PFSK-1 (cell line): ENCODE data around the gene IER5.

Experiments
- FOXP2 ChIP-seq: optimal IDR thresholded peaks from 2 replicates; pipeline ENCODE3; 2011; ENCODE audit warnings: borderline replicate concordance, control low read depth, inconsistent platforms; ENCODE audit not compliant: insufficient read depth; ENCODE audit errors: extremely low read length, extremely low read depth
- POLR2AphosphoS5 ChIP-seq: IDR thresholded peaks from 2 replicates; pipeline ENCODE4 v1.6.1; 2012; ENCODE audit warnings: low read depth, mild to moderate bottlenecking, control low read depth, low read length, moderate library complexity
- SIN3A ChIP-seq: IDR thresholded peaks from 2 replicates; pipeline ENCODE4 v1.6.1; 2012; ENCODE audit warnings: mild to moderate bottlenecking, low read length, moderate library complexity, borderline replicate concordance; ENCODE audit not compliant: insufficient read depth
- TAF1 ChIP-seq: IDR thresholded peaks from 2 replicates; pipeline ENCODE4 v1.6.1; 2012; ENCODE audit warnings: low read length, control low read depth, borderline replicate concordance; ENCODE audit not compliant: insufficient read depth
- TF ChIP-seq, protein P1 (sequence below), 2 experiments: IDR thresholded peaks; 2 replicates each; pipeline versions ENCODE4 v1.6.1 to v1.8.0; 2011 to 2012; ENCODE audit warnings: low read depth in 2 of 2, low read length in 2 of 2, control low read depth in 1 of 2, inconsistent platforms in 1 of 2, mild to moderate bottlenecking in 1 of 2, moderate library complexity in 1 of 2; ENCODE audit not compliant: insufficient read depth in 1 of 2

Gene IER5

GRCh38 chr1:181135437-181135731, 46.9 kb downstream of the IER5 start:
- no peak for TF ChIP-seq SIN3A
- TF ChIP-seq, protein P1, sequence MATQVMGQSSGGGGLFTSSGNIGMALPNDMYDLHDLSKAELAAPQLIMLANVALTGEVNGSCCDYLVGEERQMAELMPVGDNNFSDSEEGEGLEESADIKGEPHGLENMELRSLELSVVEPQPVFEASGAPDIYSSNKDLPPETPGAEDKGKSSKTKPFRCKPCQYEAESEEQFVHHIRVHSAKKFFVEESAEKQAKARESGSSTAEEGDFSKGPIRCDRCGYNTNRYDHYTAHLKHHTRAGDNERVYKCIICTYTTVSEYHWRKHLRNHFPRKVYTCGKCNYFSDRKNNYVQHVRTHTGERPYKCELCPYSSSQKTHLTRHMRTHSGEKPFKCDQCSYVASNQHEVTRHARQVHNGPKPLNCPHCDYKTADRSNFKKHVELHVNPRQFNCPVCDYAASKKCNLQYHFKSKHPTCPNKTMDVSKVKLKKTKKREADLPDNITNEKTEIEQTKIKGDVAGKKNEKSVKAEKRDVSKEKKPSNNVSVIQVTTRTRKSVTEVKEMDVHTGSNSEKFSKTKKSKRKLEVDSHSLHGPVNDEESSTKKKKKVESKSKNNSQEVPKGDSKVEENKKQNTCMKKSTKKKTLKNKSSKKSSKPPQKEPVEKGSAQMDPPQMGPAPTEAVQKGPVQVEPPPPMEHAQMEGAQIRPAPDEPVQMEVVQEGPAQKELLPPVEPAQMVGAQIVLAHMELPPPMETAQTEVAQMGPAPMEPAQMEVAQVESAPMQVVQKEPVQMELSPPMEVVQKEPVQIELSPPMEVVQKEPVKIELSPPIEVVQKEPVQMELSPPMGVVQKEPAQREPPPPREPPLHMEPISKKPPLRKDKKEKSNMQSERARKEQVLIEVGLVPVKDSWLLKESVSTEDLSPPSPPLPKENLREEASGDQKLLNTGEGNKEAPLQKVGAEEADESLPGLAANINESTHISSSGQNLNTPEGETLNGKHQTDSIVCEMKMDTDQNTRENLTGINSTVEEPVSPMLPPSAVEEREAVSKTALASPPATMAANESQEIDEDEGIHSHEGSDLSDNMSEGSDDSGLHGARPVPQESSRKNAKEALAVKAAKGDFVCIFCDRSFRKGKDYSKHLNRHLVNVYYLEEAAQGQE (IDR thresholded peaks at IDR 0.05; ENCODE audit: insufficient read depth in 1 of 2, low read depth in 2 of 2, low read length in 2 of 2): no peak
- no peak for TF ChIP-seq TAF1
- no peak for TF ChIP-seq POLR2AphosphoS5
- no peak for TF ChIP-seq FOXP2

- TF ChIP-seq SIN3A (no peak), FOXP2 (no peak), TAF1 (no peak), POLR2AphosphoS5 (no peak)
- TF ChIP-seq, protein P1 (IDR thresholded peaks at IDR 0.05; ENCODE audit: insufficient read depth in 1 of 2, low read depth in 2 of 2, low read length in 2 of 2): no peak
Measured at GRCh38 chr1:181135815-181136737, 47.6 kb downstream of the IER5 start.

DNA sequence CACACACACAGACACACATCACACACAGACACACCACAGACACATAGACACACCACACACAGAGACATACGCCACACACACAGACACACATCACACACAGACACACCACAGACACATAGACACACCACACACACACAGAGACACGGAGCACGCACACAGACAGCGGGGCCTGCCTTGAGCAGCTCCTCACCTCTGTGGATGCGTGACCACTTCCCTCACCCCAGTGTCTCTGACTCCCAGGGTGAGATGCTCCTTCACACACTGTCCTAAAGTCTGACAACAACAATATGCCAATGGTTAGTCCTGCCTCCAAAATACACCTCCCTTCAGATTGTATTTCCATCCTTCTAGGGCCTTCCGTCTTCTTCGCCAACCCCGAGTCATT, 48.2 kb downstream of the IER5 start:
- TF ChIP-seq TAF1: no peak

- TF ChIP-seq FOXP2 (no peak), TAF1 (no peak), POLR2AphosphoS5 (no peak), SIN3A (no peak)
- TF ChIP-seq, protein P1 (IDR thresholded peaks at IDR 0.05; ENCODE audit: insufficient read depth in 1 of 2, low read depth in 2 of 2, low read length in 2 of 2): no peak
Measured at GRCh38 chr1:181137217-181137743, 48.8 kb downstream of the IER5 start.

DNA sequence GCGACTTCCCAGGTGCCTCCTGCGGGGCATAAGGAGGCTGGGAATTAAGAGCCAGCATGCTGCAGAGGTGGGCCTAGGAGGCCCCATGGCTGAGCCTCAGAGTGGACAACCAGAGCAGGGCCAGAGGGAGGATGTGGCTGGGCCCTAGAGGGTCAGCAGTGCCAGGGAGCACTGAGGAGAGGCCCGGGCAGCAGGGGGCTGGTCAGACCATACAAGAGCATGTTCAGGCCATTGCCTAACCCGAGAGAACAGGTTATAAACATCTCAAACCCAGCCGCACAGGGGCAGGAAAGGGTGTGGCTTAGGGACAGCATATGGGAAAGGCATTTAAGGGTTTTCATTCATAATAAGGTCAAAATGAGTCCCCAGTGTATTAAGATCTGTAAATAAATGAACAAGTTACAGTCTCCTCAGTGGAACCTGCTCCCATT, 51.1 kb downstream of the IER5 start:
- TF ChIP-seq SIN3A: no peak
- TF ChIP-seq, protein P1 (IDR thresholded peaks at IDR 0.05; ENCODE audit: insufficient read depth in 1 of 2, low read depth in 2 of 2, low read length in 2 of 2): no peak
- TF ChIP-seq FOXP2: no peak
- no peak for TF ChIP-seq TAF1
- no peak for TF ChIP-seq POLR2AphosphoS5
